HEK293 (cell line): ENCODE results near the gene CDR2L.

ENCODE experiments used
- CTCF ChIA-PET: fragments of 350-600 bp; formaldehyde crosslinking; extraction: SDS; loops from one replicate; lab custom pipeline; 2021; ENCODE audit warnings: antibody characterized with exemption; lab: Yijun Ruan, JAX
- POLR2A ChIA-PET: fragments of 300-600 bp; formaldehyde crosslinking; extraction: SDS; loops from one replicate; lab custom pipeline; 2020; ENCODE audit warnings: antibody characterized with exemption, inconsistent platforms; lab: Yijun Ruan, JAX
- H3K27ac ChIP-seq: fragments of 200-500 bp; sonication (Bioruptor generic); 2 replicates; pipeline ENCODE4 v1.5.1; 2014; ENCODE audit warnings: low read depth, low read length, control low read depth, inconsistent platforms; ENCODE audit errors: extremely low read depth
- H3K36me3 ChIP-seq, 2 experiments: fragments of 200-500 bp in 1 of 2; sonication (Bioruptor generic) in 1 of 2; 1 replicate in 1 of 2; 2 replicates in 1 of 2; pipeline ENCODE4 v1.5.1; 2014 to 2017; ENCODE audit warnings: inconsistent platforms in 2 of 2, low read length in 2 of 2; ENCODE audit not compliant: control insufficient read depth in 2 of 2, insufficient read depth in 1 of 2
- H3K4me1 ChIP-seq: fragments of 200-500 bp; sonication (Bioruptor generic); 2 replicates; pipeline ENCODE4 v1.5.1; 2014; ENCODE audit warnings: mild to moderate bottlenecking, low read length, inconsistent platforms; ENCODE audit not compliant: control insufficient read depth, insufficient read depth
- H3K4me3 ChIP-seq: 2 replicates; pipeline ENCODE4 v1.5.1; 2011; ENCODE audit warnings: low read depth, mild to moderate bottlenecking, control low read depth, low read length, moderate library complexity
- H3K9me3 ChIP-seq: fragments of 200-500 bp; sonication (Bioruptor generic); 2 replicates; pipeline ENCODE4 v1.5.1; 2014; ENCODE audit warnings: low read depth, low read length, inconsistent platforms; ENCODE audit not compliant: control insufficient read depth, insufficient read depth
- BCL11B ChIP-seq: fragments of 450-650 bp; formaldehyde crosslinking; IDR thresholded peaks from 2 replicates; pipeline ENCODE4 v1.5.1; 2016; ENCODE audit warnings: low read depth, missing biosample characterization, missing genetic modification characterization
- INSM2 ChIP-seq: fragments of 450-650 bp; formaldehyde crosslinking; IDR thresholded peaks from 2 replicates; pipeline ENCODE4 v1.5.1; 2016; ENCODE audit warnings: missing biosample characterization, missing genetic modification characterization
- YY2 ChIP-seq: fragments of 450-650 bp; formaldehyde crosslinking; IDR thresholded peaks from 2 replicates; pipeline ENCODE4 v1.5.1; 2016; ENCODE audit warnings: missing biosample characterization, missing genetic modification characterization
- ZBTB11 ChIP-seq: fragments of 450-650 bp; formaldehyde crosslinking; conservative IDR thresholded peaks from 2 replicates; pipeline ENCODE4 v1.5.1; 2016; ENCODE audit warnings: low read depth, missing biosample characterization, missing genetic modification characterization
- ZBTB8A ChIP-seq: fragments of 450-650 bp; formaldehyde crosslinking; IDR thresholded peaks from 2 replicates; pipeline ENCODE4 v1.5.1; 2016; ENCODE audit warnings: missing biosample characterization, missing genetic modification characterization
- ZNF132 ChIP-seq: fragments of 450-650 bp; formaldehyde crosslinking; IDR thresholded peaks from 2 replicates; pipeline ENCODE4 v1.5.1; 2017; ENCODE audit warnings: missing biosample characterization, missing genetic modification characterization, borderline replicate concordance
- ZNF148 ChIP-seq: fragments of 450-650 bp; formaldehyde crosslinking; IDR thresholded peaks from 2 replicates; pipeline ENCODE4 v1.5.0; 2017; ENCODE audit warnings: missing biosample characterization, missing genetic modification characterization, borderline replicate concordance
- ZNF175 ChIP-seq: fragments of 450-650 bp; formaldehyde crosslinking; IDR thresholded peaks from 2 replicates; pipeline ENCODE4 v1.5.1; 2016; ENCODE audit warnings: missing biosample characterization, missing genetic modification characterization
- ZNF184 ChIP-seq: fragments of 450-650 bp; IDR thresholded peaks from 2 replicates; pipeline ENCODE4 v1.5.1; 2018; ENCODE audit warnings: missing biosample characterization, mild to moderate bottlenecking, missing genetic modification characterization
- ZNF274 ChIP-seq, 2 experiments: fragments of 200-500 bp in 1 of 2; fragments of 450-650 bp in 1 of 2; sonication (Bioruptor generic) in 1 of 2; formaldehyde crosslinking in 1 of 2; IDR thresholded peaks; 2 replicates each; pipeline versions ENCODE4 v1.5.1 to v1.6.1; 2014 to 2016; ENCODE audit warnings: borderline replicate concordance in 1 of 2, inconsistent platforms in 1 of 2, low read length in 1 of 2, missing biosample characterization in 1 of 2, missing genetic modification characterization in 1 of 2
- ZNF280C ChIP-seq: fragments of 450-650 bp; formaldehyde crosslinking; IDR thresholded peaks from 2 replicates; pipeline ENCODE4 v1.5.1; 2016; ENCODE audit warnings: missing biosample characterization, missing genetic modification characterization
- ZNF48 ChIP-seq: fragments of 450-650 bp; formaldehyde crosslinking; IDR thresholded peaks from 2 replicates; pipeline ENCODE4 v1.5.1; 2016; ENCODE audit warnings: missing biosample characterization, missing genetic modification characterization
- ZNF510 ChIP-seq: fragments of 450-650 bp; formaldehyde crosslinking; IDR thresholded peaks from 2 replicates; pipeline ENCODE4 v1.5.1; 2018; ENCODE audit warnings: mild to moderate bottlenecking, missing genetic modification characterization, missing biosample characterization; ENCODE audit not compliant: insufficient replicate concordance
- ZNF513 ChIP-seq: fragments of 450-650 bp; IDR thresholded peaks from 2 replicates; pipeline ENCODE4 v1.5.1; 2018; ENCODE audit warnings: missing biosample characterization, missing genetic modification characterization
- ZNF530 ChIP-seq: fragments of 450-650 bp; formaldehyde crosslinking; IDR thresholded peaks from 2 replicates; pipeline ENCODE4 v1.5.1; 2016; ENCODE audit warnings: low read depth, missing biosample characterization, missing genetic modification characterization
- ZNF548 ChIP-seq: fragments of 450-650 bp; formaldehyde crosslinking; IDR thresholded peaks from 2 replicates; pipeline ENCODE4 v1.5.1; 2016; ENCODE audit warnings: missing biosample characterization, missing genetic modification characterization
- ZNF621 ChIP-seq: fragments of 450-650 bp; formaldehyde crosslinking; IDR thresholded peaks from 2 replicates; pipeline ENCODE4 v1.5.1; 2017; ENCODE audit warnings: missing biosample characterization, missing genetic modification characterization
- ZNF629 ChIP-seq: fragments of 450-650 bp; formaldehyde crosslinking; IDR thresholded peaks from 2 replicates; pipeline ENCODE4 v1.5.1; 2017; ENCODE audit warnings: missing biosample characterization, missing genetic modification characterization
- ZNF664 ChIP-seq: fragments of 450-650 bp; formaldehyde crosslinking; IDR thresholded peaks from 2 replicates; pipeline ENCODE4 v1.5.1; 2016; ENCODE audit warnings: missing biosample characterization, missing genetic modification characterization
- ZNF747 ChIP-seq: fragments of 450-650 bp; formaldehyde crosslinking; IDR thresholded peaks from 2 replicates; pipeline ENCODE4 v1.5.1; 2016; ENCODE audit warnings: missing biosample characterization, missing genetic modification characterization
- ZNF777 ChIP-seq: fragments of 450-650 bp; formaldehyde crosslinking; IDR thresholded peaks from 2 replicates; pipeline ENCODE4 v1.5.1; 2017; ENCODE audit warnings: missing biosample characterization, missing genetic modification characterization, borderline replicate concordance
- ZSCAN5A ChIP-seq: fragments of 450-650 bp; formaldehyde crosslinking; IDR thresholded peaks from 2 replicates; pipeline ENCODE4 v1.5.1; 2016; ENCODE audit warnings: missing biosample characterization, missing genetic modification characterization

The CDR2L gene

GRCh38 chr17:75003957-75004355 is 16.5 kb downstream of the CDR2L start:
- Histone ChIP-seq H3K36me3 (peaks cover 11 to 49% of the 10 kb centered on the region in 2 experiments; a peak in 2 of 3 replicates), H3K9me3 (no peaks in the 10 kb centered on the region), H3K4me3 (no peak overlapping the region), H3K27ac (no peak overlapping the region), H3K4me1 (peaks cover under 1% of the 10 kb centered on the region; the same call in 1 of the 2 replicates)
- no peak for TF ChIP-seq ZBTB11 (tag by site-specific recombination)
- TF ChIP-seq ZNF530 (tag by site-specific recombination) = no peak
- no peak for TF ChIP-seq ZNF274 (IDR thresholded peaks at IDR 0.05; ENCODE audit: low read length)
- TF ChIP-seq ZNF274 (tag by site-specific recombination; IDR thresholded peaks at IDR 0.05; ENCODE audit: borderline replicate concordance) = no peak
- no peak for TF ChIP-seq ZNF513 (tag by site-specific recombination)
- TF ChIP-seq ZNF175 = no peak
- TF ChIP-seq ZNF510 (tag by site-specific recombination) = no peak
- no peak for TF ChIP-seq INSM2 (tag by site-specific recombination)
- no peak for TF ChIP-seq ZNF48
- no peak for TF ChIP-seq ZNF747
- no peak for TF ChIP-seq YY2 (tag by site-specific recombination)
- TF ChIP-seq ZNF132 (tag by site-specific recombination) = no peak
- no peak for TF ChIP-seq ZNF664 (tag by site-specific recombination)
- ChIA-PET CTCF (interaction anchor here (0.6 kb wide), 1 partner anchor 46 kb away, joined by 4 read pairs; no protein-coding TSS in a partner anchor), POLR2A (interaction anchor here (2.1 kb wide), 1 partner anchor 8 kb away, joined by 12 read pairs; the partner anchor contains the start of gene MRPL58)

GRCh38 chr17:75004371-75004770 is 16.9 kb downstream of the CDR2L start:
- no peak overlapping the region for H3K4me3 ChIP-seq
- H3K36me3 ChIP-seq = peaks cover 11 to 47% of the 10 kb centered on the region in 2 experiments; a peak in 2 of 3 replicates
- ChIA-PET CTCF (interaction anchor here (0.6 kb wide), 2 partner anchors 47 to 79 kb away, joined by 3 to 4 read pairs; no protein-coding TSS in a partner anchor), POLR2A (interaction anchor here (0.6 to 2.1 kb wide), 2 partner anchors 8 to 17 kb away, joined by 3 to 12 read pairs; partner anchors contain the start of genes CDR2L and MRPL58)
- H3K27ac ChIP-seq = no peak overlapping the region
- peaks cover 5% of the 10 kb centered on the region; the same call in 1 of the 2 replicates for H3K4me1 ChIP-seq
- no peaks in the 10 kb centered on the region for H3K9me3 ChIP-seq
- TF ChIP-seq ZNF621 (tag by site-specific recombination) (no peak), ZNF148 (tag by site-specific recombination) (no peak), ZSCAN5A (tag by site-specific recombination) (no peak), ZNF629 (tag by site-specific recombination) (no peak), ZNF777 (no peak), ZNF184 (no peak), ZNF548 (no peak), ZNF280C (tag by site-specific recombination) (no peak), ZBTB8A (tag by site-specific recombination) (no peak), BCL11B (tag by site-specific recombination) (no peak)
